Glutamatergic neuron (in vitro differentiated cells): ENCODE results near the gene GABRA4. TPM values are rescaled to one million over a fixed set of nuclear protein-coding genes. Genes with fewer than 3 reads are reported as not detected.

Source experiments
- DNase-seq: peaks from one replicate; pipeline ENCODE4 v3.0.0; 2022
- H3K27ac Mint-ChIP-seq: one replicate; pipeline ENCODE4 v1.8.0; 2020; ENCODE audit warnings: mild to moderate bottlenecking, mixed read lengths, inconsistent platforms; ENCODE audit not compliant: unreplicated experiment
- H3K27me3 Mint-ChIP-seq: one replicate; pipeline ENCODE4 v1.8.0; 2020; ENCODE audit warnings: mild to moderate bottlenecking, moderate library complexity, mixed read lengths, inconsistent platforms; ENCODE audit not compliant: unreplicated experiment
- H3K36me3 Mint-ChIP-seq: one replicate; pipeline ENCODE4 v1.8.0; 2020; ENCODE audit warnings: mild to moderate bottlenecking, mixed read lengths, inconsistent platforms; ENCODE audit not compliant: unreplicated experiment
- H3K4me1 Mint-ChIP-seq: one replicate; pipeline ENCODE4 v1.8.0; 2020; ENCODE audit warnings: mild to moderate bottlenecking, low read depth, mixed read lengths, inconsistent platforms; ENCODE audit not compliant: unreplicated experiment
- H3K4me3 Mint-ChIP-seq: one replicate; pipeline ENCODE4 v1.8.0; 2020; ENCODE audit warnings: mild to moderate bottlenecking, mixed read lengths, inconsistent platforms; ENCODE audit not compliant: unreplicated experiment
- H3K9me3 Mint-ChIP-seq: one replicate; pipeline ENCODE4 v1.8.0; 2020; ENCODE audit warnings: mild to moderate bottlenecking, moderate library complexity, mixed read lengths, inconsistent platforms; ENCODE audit not compliant: unreplicated experiment
- total RNA-seq: library from RNA; stranded (reverse); fragmentation: NEBNext Ultra II Directional; extraction: Animal tissue kit (Norgen Biotek cat#: 25700); gene quantifications from one replicate; pipeline ENCODE4 v1.2.1, GENCODE V29; 2021; ENCODE audit not compliant: unreplicated experiment
- TF ChIP-seq, protein P1 (sequence below): fragments of 200-600 bp; sonication (generic); IDR thresholded peaks from one replicate; pipeline ENCODE4 v1.5.0; 2021; ENCODE audit not compliant: partially characterized antibody, unreplicated experiment

GABRA4 gene
- total RNA-seq, 1 donor from 2014 or later: not detected

DNA sequence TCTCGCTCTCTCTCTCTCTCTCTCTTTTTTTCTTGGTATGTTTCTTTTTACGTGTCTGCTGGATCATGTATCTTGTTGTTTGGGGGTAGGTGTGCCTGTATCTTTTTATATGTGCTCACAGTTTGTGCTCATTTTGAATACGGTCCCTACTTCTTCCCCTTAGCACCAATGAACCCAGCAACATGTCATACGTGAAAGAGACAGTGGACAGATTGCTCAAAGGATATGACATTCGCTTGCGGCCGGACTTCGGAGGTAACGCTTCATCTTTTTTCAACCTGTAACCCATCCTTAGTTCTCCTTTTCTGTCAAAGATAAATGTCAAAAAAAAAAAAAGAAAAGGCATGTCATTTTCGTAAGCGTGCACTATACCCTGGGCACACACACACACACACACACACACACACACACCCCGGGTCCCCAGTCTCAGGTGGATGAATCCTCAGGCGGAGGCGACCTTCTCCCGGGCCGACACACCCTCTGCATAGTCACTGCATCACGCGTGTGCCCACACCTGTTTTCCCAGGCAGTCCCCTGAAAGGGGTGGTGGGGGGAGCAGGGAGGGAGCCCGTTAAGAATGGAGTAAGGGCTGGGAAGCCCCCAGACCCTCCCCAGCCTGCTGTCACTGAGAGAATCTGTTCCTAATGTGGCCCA, 38.5 kb upstream of the GABRA4 start:
- Mint-ChIP-seq H3K4me1 (peaks cover 14% of the 10 kb centered on the region), H3K9me3 (peaks cover 15% of the 10 kb centered on the region), H3K4me3 (peak overlapping the region; percentile 97), H3K27ac (peak overlapping the region; percentile 82), H3K36me3 (no peaks in the 10 kb centered on the region), H3K27me3 (peaks cover 5% of the 10 kb centered on the region)
- DNase-seq: no peak
- TF ChIP-seq, protein P1, sequence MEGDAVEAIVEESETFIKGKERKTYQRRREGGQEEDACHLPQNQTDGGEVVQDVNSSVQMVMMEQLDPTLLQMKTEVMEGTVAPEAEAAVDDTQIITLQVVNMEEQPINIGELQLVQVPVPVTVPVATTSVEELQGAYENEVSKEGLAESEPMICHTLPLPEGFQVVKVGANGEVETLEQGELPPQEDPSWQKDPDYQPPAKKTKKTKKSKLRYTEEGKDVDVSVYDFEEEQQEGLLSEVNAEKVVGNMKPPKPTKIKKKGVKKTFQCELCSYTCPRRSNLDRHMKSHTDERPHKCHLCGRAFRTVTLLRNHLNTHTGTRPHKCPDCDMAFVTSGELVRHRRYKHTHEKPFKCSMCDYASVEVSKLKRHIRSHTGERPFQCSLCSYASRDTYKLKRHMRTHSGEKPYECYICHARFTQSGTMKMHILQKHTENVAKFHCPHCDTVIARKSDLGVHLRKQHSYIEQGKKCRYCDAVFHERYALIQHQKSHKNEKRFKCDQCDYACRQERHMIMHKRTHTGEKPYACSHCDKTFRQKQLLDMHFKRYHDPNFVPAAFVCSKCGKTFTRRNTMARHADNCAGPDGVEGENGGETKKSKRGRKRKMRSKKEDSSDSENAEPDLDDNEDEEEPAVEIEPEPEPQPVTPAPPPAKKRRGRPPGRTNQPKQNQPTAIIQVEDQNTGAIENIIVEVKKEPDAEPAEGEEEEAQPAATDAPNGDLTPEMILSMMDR: no peak

DNA sequence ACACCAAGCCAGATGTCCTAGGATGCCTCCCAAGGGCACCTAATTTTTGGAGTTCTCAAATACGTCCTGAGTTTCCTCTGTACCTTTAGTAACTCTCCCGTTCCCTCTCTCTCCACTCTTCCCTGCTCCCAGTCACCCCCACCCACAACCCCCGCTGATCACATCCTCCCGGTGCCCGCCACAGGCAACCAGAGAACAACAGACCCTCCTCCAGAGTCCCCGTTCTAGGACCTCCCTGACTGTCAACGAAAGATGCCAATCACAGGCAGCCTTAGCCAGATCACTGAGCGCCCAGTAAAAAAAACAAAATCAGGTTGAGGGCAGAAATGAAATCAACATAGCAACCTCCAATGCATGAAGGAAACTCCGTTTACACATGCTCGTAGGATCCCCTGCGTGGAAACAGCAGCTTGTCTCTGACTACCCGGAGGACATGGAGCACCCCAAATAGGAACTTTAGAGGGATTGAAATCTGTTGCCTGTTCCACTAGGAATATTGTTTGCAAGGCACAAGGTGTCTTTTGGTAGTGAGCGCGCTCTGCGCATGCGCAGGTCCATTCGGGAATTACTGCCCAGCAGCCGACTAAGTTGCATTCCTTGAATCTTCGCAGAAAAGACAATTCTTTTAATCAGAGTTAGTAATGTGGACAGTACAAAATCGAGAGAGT, 37.8 kb upstream of the GABRA4 start, which contains the start of gene GABRB1:
GABRB1 (plus strand) TSS at position 557 of the 668 bp plus-strand sequence.
- H3K4me1 Mint-ChIP-seq: peaks cover 14% of the 10 kb centered on the region
- H3K27ac Mint-ChIP-seq: peak within 1 kb of the TSS; percentile 82
- DNase-seq: peak; percentile 75
- H3K27me3 Mint-ChIP-seq: peaks cover 5% of the 10 kb centered on the region
- TF ChIP-seq, protein P1: no peak
- peaks cover 15% of the 10 kb centered on the region for H3K9me3 Mint-ChIP-seq
- no peaks in the 10 kb centered on the region for H3K36me3 Mint-ChIP-seq
- H3K4me3 Mint-ChIP-seq: peak within 1 kb of the TSS; percentile 97

DNA sequence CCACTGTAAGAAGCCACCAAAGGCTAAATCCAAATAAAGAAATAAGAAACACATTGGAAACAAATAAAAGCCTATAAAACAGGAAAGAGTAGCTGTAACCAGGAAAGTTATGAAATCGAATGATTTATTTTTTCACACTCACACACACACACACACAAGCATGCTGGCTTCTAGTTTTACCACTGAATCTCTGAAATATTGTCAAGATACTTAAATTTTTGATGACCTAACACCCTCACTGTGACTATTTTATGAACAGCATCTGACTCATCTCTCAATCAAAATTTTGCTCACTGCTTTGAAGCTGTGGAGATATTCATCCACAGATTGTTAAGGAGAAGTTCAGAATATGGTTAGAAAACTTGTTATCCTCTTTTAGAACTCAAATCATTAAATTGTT, 24.1 kb upstream of the GABRA4 start:
- Mint-ChIP-seq H3K4me1 (no peaks in the 10 kb centered on the region), H3K9me3 (no peaks in the 10 kb centered on the region)

DNA sequence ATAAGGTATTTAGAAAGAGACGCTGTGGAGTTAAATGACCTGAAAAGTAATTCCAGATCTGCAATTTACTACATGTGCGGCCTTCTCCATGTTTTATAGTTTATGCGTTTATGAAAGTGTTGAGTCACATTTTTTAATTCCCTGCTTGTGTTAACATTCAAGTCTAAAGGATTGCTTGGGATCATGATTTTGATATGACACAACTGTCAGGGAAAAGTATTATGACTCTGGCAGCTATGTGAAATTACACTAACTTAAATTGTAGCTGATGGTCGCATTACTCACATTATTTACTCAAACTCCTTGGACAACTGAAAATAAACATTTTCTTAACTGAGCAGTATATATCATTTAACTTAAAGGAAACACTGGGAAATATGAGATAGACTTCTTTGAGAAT, 23.7 kb upstream of the GABRA4 start:
- TF ChIP-seq, protein P1: no peak
- H3K36me3 Mint-ChIP-seq: no peaks in the 10 kb centered on the region
- no peak overlapping the region for H3K4me3 Mint-ChIP-seq
- H3K27me3 Mint-ChIP-seq: no peaks in the 10 kb centered on the region
- H3K9me3 Mint-ChIP-seq: no peaks in the 10 kb centered on the region
- no peaks in the 10 kb centered on the region for H3K4me1 Mint-ChIP-seq
- H3K27ac Mint-ChIP-seq: no peak overlapping the region
- no peak for DNase-seq

More for the DNA sequence above, 24.1 kb upstream of the GABRA4 start:
- no peak overlapping the region for H3K4me3 Mint-ChIP-seq
- H3K27me3 Mint-ChIP-seq: no peaks in the 10 kb centered on the region
- no peak overlapping the region for H3K27ac Mint-ChIP-seq
- no peaks in the 10 kb centered on the region for H3K36me3 Mint-ChIP-seq
- DNase-seq: no peak
- TF ChIP-seq, protein P1: no peak

DNA sequence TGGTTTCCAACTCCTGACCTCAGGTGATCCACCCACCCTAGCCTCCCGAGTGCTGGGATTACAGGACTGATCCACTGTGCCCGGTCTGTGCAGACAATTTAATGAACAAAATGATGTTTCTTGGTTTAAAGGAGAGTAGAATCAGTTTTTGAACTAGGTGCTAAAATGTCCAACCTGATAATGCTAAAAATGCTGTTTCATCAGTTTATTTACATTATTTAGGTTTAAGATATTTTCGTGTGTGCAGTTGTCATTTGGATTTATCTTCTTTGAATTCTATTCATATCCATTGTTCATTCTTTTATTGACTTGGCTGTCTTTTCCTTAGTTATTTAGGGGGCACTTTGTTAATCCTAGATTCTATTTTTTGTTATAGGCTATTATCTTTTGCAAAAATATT, 20.0 kb upstream of the GABRA4 start:
- Mint-ChIP-seq H3K9me3 (no peaks in the 10 kb centered on the region), H3K27ac (no peak overlapping the region), H3K4me1 (no peaks in the 10 kb centered on the region), H3K4me3 (no peak overlapping the region), H3K27me3 (no peaks in the 10 kb centered on the region), H3K36me3 (no peaks in the 10 kb centered on the region)
- TF ChIP-seq, protein P1: no peak
- DNase-seq: no peak
